Measurements from ENCODE around the gene CNTD1. TPM values are rescaled to one million over a fixed set of nuclear protein-coding genes. Genes with fewer than 3 reads are reported as not detected.

CNTD1 gene
- total and polyA plus RNA-seq, 2 experiments from 2014 or later = 1.1 TPM; not detected in 1

- Histone ChIP-seq H3F3A (replicated peaks; ENCODE audit: low read depth) (no peaks in the 10 kb centered on the region), H3K27me3 (ENCODE audit: insufficient read depth) (no peaks in the 10 kb centered on the region), H2AFZ (no peak overlapping the region), H3K27ac (ENCODE audit: low read depth) (no peak overlapping the region), H4K20me1 (replicated peaks; ENCODE audit: insufficient read depth) (0 out of 2 replicates have a peak, but pooled peaks cover 6% of the 10 kb centered on the region), H3K79me2 (replicated peaks; ENCODE audit: insufficient read depth) (peaks cover 26% of the 10 kb centered on the region), H3K4me2 (no peak overlapping the region), H3K4me3 (no peak overlapping the region), H3K9me2 (ENCODE audit: insufficient read depth) (no peaks in the 10 kb centered on the region), H3K4me1 (ENCODE audit: insufficient read depth) (peaks cover 5% of the 10 kb centered on the region; the same call in 1 of the 2 replicates), H3K36me3 (ENCODE audit: insufficient read depth) (peaks cover 9% of the 10 kb centered on the region)
- DNase-seq (ENCODE audit: low spot score) = no peak
- TF ChIP-seq ZNF462 (CRISPR knock-in tag; IDR thresholded peaks at IDR 0.05) = no peak
- no peak for TF ChIP-seq POLR2AphosphoS5 (IDR thresholded peaks at IDR 0.05; ENCODE audit: low read depth)
- TF ChIP-seq NANOG (IDR thresholded peaks at IDR 0.05; ENCODE audit: borderline replicate concordance) = no peak
- TF ChIP-seq REST (IDR thresholded peaks at IDR 0.05; ENCODE audit: unreplicated experiment) = no peak
- H3K9me3 Mint-ChIP-seq = no peaks in the 10 kb centered on the region
- no peak overlapping the region; the same call in 2 of the 3 replicates for H3K4me3 Mint-ChIP-seq
- H3K36me3 Mint-ChIP-seq (ENCODE audit: low read depth) = peaks cover 20% of the 10 kb centered on the region
- no peak for ATAC-seq
- no peak overlapping the region for H3K27ac Mint-ChIP-seq
- H3K4me1 Mint-ChIP-seq = peaks cover 16% of the 10 kb centered on the region
- H3K27me3 Mint-ChIP-seq (ENCODE audit: insufficient read depth, low read depth, poor library complexity) = peaks cover 10% of the 10 kb centered on the region
Measured at GRCh38 chr17:42830971-42831370, 32.3 kb downstream of the CNTD1 start.
